GM18867 (cell line): ENCODE measurements around the gene TRIM28.
A peak's percentile ranks its signal among the peaks of the same experiment; 100 is the strongest.

ENCODE experiments used
- ATAC-seq: cut with Tn5 transposase; IDR thresholded peaks from one replicate; pipeline ENCODE4 v1.9.1; 2021; ENCODE audit warnings: mild to moderate bottlenecking, moderate library complexity; ENCODE audit not compliant: unreplicated experiment

Gene TRIM28

DNA sequence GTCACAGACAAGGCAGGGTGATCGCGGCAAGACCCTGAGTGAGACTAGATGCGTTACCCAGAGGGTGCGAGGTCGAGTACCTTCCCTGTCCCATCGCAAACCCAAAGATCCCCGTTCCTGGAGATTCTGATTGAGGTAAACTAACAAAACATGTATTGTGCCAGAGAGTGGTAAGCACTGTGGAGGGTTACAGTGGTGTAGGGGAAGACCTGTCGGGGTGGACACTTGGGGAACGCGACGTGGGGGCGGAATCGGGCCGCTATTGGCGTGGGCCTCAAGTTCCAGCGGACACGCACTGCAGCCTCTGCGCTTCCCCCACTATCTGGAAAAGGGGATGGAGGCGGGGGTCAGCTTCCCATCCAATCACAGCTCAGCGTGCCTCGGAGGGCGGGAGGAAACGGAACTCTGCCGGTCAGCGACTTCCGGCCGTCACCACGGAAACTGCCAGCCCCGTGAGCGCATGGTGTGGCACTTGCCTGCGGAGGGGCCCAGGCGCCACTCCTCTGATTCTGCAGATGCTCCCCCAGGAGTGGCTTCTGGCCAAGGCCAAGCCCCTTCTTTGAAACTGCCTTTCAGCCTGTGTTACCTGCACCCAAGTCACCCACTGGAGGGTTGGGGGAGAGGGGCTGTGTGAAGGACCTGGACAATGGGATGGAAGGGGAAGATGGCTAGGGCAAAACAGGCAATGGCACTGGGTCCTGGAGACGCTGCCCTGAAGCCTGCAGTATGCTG is 15.6 kb downstream of the TRIM28 start:
- peak; percentile 26 for ATAC-seq

- no peak for ATAC-seq
Measured at GRCh38 chr19:58560007-58560887, 16.4 kb downstream of the TRIM28 start.

DNA sequence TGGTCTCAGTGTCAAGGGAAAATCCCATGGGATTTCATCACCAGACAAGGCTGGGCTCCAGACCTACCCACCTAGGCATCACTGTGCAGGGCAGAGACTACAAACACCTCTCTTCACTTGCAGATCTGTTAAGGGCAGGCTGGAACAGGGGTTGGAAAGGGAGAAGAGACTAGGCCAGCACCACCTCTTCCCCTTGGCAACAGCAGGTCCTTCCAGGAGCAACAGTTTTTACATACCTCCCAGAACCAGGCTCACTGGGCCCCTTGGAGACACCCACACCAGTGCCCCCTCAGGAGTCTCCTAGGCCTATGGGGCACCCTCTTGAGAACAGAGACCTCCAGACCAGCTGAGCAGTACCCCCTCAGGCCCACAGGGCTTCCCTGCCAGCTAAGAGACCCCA is 17.1 kb downstream of the TRIM28 start:
- ATAC-seq, result no peak

GRCh38 chr19:58561373-58562121 is 17.7 kb downstream of the TRIM28 start:
- ATAC-seq, result no peak

DNA sequence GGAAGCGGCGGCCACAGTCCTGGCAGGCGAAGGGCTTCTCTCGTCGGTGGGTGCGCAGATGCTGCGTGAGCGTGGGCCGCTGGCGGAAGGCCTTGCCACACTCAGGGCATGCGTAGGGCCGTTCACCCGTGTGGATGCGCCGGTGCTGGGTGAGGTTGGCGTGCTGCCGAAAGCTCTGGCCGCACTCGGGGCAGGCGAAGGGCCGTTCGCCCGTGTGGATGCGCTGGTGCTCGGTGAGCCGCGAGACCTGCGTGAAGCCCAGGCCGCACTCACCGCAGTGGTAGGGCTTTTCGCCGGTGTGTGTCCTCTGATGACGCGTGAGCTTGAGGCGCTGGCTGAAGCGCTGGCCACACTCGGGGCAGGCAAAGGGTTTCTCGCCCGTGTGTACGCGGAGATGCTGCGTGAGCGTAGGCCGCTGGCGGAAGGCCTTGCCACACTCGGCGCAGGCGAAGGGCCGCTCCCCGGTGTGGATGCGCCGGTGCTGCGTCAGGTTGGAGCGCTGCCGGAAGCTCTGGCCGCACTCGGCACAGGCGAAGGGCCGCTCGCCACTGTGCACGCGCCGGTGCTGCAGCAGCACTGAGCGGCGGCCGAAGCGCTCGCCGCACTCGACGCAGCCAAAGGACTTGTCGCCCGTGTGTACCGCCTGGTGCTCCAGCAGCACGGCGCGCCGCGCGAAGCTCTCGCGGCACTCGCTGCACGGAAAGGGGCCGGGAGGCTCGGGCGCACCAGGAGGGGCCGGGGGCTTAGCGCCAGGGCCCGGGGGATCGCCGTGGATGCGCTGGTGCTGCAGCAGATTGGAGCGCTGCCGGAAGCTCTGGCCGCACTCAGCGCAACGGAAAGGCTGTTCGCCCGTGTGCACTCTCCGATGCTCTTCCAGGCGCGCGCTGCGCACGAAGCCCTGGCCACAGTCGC is 18.5 kb downstream of the TRIM28 start:
- ATAC-seq, result no peak

DNA sequence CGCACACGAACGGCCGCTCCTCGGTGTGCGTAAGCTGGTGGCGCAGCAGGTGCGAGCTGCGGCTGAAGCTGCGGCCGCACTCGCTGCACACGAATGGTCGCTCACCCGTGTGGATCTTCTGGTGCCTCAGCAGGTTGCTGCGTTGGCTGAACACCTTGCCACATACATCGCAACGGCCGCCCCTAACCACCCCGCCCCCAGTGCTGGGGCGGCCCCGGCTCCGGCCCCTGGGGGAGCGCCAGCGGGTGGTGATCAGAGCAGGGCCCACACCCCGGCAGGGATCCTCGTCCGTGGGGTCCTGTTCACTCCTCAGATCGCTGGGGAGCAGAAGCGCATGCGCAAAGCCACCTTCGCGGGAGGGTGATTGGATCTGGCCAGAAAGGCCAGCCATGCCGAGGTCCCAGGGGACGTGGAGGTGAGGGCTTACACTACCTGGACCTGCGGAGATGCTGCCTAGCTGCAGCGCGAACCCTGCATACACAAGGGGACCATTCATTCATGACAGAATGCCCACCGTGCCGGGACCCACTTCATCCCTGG is 19.2 kb downstream of the TRIM28 start:
- no peak for ATAC-seq

DNA sequence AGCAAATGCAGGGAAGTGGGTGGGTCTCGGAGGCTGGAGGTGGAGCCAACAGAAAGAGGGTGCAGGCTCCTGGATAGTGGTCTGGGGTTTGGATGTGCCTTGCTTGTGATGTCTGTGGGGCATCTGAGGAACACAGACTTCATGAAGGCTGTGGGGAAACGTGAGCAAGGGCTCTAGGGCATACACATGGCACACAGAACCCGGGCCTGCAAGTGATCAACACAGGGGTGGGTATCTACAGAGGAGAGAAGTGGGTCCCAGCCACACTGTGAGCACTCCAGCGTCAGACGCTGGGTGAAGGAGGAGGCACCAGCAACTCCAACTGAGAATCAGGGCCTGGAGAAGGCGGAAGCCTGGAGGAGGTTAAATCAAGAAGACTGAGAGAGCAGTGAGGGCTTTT is 20.0 kb downstream of the TRIM28 start:
- ATAC-seq, result no peak

- no peak for ATAC-seq
Measured at GRCh38 chr19:58566989-58567388, 23.1 kb downstream of the TRIM28 start.

DNA sequence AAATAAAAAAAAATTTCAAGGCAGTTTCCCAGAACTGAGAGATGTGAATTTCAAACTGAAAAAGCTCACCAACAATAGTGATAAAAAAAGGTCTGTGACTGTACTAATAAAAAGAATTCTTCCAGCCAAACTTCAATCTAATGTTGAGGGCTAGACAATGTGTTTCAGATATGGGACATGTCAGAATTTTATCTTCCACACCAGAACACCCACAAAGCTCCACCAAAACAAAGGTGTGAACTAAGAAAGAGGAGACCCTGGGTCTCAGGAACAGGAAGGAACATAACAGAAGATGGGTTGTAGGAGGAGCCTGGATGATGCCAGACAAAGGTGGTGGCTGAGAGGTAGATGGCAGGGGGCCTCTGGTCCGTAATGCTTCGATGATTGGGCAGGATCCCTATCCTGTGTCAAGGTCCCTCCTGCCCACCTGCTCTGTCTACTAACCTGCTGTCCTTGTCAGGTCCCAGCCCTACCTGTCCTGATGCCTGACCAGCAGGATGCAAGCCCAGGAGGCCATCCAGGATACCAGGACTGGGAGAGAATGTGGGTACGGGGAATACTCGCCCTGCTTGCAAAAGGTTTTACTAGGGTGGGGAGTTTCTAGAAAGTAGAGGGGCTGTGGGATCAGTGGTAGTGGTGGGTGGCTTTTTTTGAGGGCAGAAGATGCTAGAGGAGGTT is 24.7 kb downstream of the TRIM28 start:
- ATAC-seq, result no peak

DNA sequence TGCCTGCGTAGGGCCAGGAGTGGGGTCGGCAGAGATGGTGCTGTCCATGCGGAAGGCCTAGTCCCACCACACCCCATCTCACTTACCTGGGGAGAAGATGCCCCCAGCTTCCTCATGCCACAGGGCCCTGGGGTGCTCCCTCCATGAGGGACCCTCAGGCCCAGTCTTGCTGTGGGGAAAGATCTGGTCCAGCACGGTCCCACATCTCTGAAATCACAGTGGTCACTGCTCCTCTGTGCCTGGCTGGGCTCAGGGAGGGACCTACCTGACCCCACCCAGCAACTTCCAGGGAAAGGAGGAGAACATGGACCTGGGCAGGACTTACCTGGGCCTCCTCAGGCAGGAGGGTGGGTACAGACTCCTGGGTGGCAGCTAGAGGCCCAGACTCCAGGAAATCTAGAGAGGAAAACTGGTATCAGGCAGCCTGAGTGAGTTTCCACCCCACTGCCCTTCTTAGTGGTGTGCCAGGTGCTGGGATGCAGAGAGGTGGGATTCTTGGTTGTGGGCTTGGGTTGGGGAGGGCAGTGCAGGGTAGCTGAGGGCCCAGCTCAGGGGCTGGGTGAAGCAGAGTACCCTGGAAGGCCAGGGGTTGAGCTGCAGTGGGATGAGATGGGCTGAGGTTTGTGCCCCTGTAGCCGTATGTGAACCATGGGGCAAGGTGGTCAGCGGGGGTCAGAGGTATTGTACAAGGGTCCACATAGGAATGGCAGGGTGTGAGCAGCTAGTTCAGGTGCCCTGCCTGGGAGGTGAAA is 25.5 kb downstream of the TRIM28 start:
- no peak for ATAC-seq

DNA sequence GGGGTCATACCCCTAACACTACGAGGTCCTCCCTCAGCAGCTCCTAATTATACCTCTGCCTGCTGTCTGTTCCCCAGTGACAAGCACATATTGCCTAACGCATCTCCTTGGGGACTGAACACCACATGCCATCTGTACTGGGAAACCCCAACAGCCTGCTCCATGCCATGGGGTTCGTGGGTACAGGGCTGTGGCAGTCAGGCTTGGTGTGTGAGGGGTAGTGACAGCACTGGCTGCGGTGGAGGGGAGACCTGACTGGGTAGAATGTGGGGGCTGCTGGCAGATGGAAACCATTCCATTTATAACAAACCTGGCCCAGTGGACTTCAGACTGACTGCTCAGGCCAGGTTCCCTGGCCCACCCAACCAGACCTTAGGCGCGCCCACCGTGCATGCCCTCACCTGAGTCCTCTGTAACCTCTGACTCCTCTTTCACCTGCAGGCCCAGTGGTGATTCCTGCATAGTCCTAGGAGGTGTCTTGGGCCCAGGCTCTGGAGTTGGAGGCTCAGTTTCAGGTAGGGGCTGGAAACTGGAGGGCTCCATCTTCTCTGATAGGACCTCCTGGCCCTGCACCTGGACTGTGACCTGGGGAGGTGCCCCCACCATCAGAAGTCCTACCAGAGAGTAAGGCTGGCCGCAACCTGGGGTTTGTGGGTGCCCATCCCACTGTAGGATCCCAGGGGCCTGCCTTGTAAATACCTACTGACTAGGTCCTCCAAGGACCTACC is 26.2 kb downstream of the TRIM28 start:
- no peak for ATAC-seq

DNA sequence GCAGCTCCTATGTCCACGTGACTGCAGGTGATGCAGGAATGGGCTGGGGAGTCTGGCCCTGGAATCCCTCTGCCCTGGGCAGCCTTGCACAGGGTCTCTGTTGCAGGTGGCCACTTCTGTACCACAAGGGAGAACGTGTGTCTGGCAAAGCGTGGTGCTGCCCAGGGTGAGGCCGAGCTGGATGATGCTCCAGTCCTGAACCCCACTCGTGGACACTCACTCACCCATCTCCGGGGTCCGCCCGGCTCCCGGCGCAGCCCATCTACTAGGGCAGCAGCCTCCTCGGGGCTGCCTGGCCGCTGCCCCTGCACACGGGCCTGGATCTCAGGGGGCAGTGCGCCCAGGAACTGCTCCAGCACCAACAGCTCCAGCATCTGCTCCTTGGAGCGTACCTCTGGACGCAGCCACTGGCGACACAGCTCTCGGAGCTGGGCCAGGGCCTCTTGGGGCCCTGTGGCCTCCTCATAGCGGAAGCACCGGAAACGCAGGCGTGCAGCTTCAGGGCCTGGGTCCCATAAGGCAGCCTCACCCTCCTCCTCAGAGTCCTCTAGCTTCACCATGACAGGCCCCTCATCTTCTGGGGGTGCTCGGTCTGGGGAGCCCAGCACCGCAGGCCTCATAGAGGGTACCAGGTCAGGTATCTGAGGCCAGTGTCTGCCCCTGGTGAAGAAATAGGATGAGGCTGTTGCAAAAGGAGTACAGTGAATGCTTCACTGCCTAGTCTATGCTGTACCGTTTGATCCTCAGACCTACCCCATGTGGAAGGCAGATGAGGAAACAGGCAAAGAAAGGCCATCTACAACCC is 27.1 kb downstream of the TRIM28 start:
- ATAC-seq, result no peak

- ATAC-seq, result no peak
Measured at GRCh38 chr19:58571575-58571947, 27.7 kb downstream of the TRIM28 start.

- ATAC-seq, result no peak
Measured at GRCh38 chr19:58572026-58572817, 28.4 kb downstream of the TRIM28 start.

GRCh38 chr19:58572818-58573657 is 29.2 kb downstream of the TRIM28 start, which contains the start of gene MZF1:
MZF1 (minus strand) TSS chr19:58573335; CDS start chr19:58571389, 1,946 bp downstream.
- ATAC-seq, result peak; percentile 52
